GM06990 (cell line): ENCODE results near the gene PSG6.
A peak's percentile ranks its signal among the peaks of the same experiment; 100 is the strongest.
"Not testable (repeated sequence)": the region's sequence is repeated elsewhere in the genome, so short reads cannot be mapped to it uniquely, and the experiment has no call there.

Source experiments
- DNase-seq: peaks from one replicate; pipeline ENCODE4 v3.0.0-alpha.2; 2011; ENCODE audit not compliant: insufficient read length; ENCODE audit errors: extremely low read depth
- H3K27me3 ChIP-seq: replicated peaks from 2 replicates; pipeline ENCODE4 v1.6.0; 2011; ENCODE audit warnings: low read length; ENCODE audit not compliant: control insufficient read depth, insufficient read depth
- H3K36me3 ChIP-seq: 2 replicates; pipeline ENCODE4 v1.5.1; 2011; ENCODE audit warnings: low read length; ENCODE audit not compliant: control insufficient read depth, insufficient read depth
- H3K4me3 ChIP-seq: replicated peaks from 2 replicates; pipeline ENCODE4 v1.5.1; 2011; ENCODE audit warnings: low read depth, mild to moderate bottlenecking, control low read depth, low read length
- TF ChIP-seq, protein P1 (sequence below): IDR thresholded peaks from 2 replicates; pipeline ENCODE4 v1.5.1; 2011; ENCODE audit warnings: low read length, control low read depth, mild to moderate bottlenecking, inconsistent platforms; ENCODE audit not compliant: insufficient read depth, poor library complexity, severe bottlenecking

Gene PSG6

DNA sequence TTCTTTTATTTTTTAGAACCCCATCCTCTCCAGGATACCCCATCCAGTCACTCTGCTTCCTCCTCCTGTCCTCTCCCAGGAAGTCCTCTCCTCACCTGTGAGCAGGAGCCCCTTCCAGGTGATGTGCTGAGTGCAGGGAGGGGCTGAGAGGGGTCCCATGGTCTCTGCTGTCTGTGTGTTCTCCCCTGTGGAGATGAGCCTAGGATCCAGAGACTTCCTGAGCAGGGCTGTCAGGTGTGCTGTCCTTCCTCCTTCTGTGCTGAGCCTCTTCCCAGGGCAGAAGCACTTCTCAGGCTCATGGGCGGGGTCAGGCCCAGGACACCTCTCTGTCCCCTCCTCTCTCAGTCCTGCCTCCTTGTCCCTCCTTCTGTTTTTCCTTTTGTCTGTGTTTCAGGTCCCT, at the start of gene PSG6:
Gene PSG6 (minus strand): TSS at position 261 of the 400 bp plus-strand sequence. CDS start 102 bp downstream, at position 159.
- H3K4me3 ChIP-seq, DNase-seq, H3K27me3 ChIP-seq, H3K36me3 ChIP-seq: not testable (repeated sequence)

DNA sequence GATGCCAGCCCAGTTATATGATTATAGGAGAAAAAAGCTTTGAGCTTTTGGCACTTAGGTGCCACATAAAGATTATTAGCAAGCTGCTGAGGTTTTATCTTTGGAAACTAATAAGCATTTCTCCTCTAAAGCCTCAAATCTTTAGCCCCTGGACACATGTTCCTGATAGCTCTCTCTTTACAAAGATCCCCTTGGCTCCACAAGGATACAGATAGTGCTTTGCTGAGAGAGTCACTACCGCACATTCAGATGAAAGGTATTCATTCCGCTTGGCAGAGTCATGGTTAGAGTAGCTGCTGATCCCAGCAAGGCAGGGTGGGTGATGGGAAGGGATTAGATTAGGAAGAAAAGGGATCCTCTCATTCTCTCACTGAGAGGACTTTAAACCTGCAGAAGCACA, 47.5 kb upstream of the PSG6 start:
- H3K4me3 ChIP-seq, result no peak overlapping the region
- no peak for DNase-seq
- H3K27me3 ChIP-seq, result no peaks in the 10 kb centered on the region
- H3K36me3 ChIP-seq, result no peaks in the 10 kb centered on the region
- TF ChIP-seq, protein P1, sequence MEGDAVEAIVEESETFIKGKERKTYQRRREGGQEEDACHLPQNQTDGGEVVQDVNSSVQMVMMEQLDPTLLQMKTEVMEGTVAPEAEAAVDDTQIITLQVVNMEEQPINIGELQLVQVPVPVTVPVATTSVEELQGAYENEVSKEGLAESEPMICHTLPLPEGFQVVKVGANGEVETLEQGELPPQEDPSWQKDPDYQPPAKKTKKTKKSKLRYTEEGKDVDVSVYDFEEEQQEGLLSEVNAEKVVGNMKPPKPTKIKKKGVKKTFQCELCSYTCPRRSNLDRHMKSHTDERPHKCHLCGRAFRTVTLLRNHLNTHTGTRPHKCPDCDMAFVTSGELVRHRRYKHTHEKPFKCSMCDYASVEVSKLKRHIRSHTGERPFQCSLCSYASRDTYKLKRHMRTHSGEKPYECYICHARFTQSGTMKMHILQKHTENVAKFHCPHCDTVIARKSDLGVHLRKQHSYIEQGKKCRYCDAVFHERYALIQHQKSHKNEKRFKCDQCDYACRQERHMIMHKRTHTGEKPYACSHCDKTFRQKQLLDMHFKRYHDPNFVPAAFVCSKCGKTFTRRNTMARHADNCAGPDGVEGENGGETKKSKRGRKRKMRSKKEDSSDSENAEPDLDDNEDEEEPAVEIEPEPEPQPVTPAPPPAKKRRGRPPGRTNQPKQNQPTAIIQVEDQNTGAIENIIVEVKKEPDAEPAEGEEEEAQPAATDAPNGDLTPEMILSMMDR, result no peak

DNA sequence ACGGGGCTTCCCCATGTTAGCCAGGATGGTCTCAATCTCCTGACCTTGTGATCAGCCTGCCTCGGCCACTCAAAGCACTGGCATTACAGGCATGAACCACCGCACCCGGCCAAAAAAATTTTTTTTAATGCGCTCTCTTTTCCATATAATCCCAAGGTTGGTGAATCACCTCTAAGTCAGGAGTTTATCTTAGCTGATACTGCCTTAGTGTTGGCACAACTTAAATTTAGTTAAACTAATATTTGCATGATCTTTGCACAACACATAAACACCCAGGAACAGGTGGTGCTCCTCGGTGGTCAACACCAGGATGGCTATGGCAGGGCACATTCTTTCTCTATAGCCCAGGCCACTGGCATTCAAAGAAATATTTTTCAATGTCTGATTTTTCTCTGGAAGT, 43.4 kb upstream of the PSG6 start:
- H3K36me3 ChIP-seq, result no peaks in the 10 kb centered on the region
- H3K4me3 ChIP-seq, result no peak overlapping the region
- TF ChIP-seq, protein P1, result no peak
- H3K27me3 ChIP-seq, result no peaks in the 10 kb centered on the region
- DNase-seq, result no peak

DNA sequence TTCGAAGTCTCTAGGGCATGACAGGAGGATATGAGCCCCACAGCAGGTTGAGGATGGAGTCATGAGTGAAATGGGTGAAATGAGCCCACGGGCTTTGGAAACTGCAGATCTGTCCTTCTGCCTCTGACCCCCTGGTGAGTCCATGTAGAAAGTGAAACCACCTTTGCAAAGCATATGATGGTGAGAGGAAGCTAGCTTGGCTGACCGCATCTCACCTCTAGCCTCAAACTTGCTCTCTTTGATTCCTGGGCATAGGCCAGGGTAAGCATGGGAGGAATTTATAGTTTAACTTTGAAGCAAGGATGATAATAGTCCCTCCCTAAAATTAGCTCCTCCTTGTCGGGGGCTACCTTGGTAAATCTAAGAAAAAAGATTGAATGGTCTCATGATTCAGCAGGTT, 34.4 kb upstream of the PSG6 start:
- H3K27me3 ChIP-seq, H3K4me3 ChIP-seq, H3K36me3 ChIP-seq, DNase-seq: not testable (repeated sequence)

DNA sequence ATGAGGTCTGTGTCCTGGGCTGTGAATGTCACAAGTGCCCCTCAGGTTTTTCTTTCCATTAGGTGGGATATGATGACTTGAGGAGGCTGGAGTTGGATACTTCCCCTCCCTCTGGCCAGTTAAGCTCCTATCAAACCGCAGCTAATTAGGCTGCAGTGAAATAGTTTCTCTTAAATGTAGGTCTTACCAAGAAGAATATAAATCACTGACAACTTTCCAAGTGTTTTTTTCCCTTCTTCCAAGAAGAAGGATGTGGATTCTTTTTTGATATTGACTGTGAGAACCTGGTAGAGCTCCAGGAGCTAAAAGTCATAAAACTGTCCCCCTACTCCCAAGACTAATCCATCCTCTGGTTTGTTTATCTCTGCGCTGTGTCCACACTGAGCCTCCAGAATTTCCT, 33.8 kb upstream of the PSG6 start:
- not testable (repeated sequence) for H3K27me3 ChIP-seq, DNase-seq, H3K4me3 ChIP-seq, H3K36me3 ChIP-seq

DNA sequence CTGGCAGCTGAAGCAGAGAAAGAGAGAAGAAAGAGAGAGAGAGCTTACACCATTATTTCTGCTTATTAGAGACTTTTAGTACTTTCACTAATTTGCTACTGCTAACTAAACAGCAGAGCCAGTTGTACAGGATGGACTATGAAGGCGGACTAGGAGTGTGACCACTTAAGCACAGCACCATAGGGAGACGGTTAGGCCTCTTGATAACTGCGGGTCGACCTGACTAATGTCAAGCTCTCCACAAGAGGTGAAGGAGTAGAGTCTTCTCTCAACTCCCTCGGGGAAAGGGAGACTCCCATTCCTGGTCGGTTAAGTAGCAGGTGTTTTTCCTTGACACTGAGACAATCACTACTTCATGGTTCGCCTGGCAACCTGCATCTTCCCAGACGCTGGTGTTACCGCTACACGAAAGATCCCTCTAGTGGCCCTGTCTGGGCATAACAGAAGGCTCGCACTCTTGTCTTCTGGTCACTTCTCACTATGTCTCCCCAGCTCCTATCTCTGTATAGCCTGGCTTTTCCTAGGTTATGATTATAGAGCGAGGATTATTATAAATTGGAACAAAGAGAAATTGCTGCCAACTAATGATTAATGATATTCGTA, 24.6 kb upstream of the PSG6 start:
- H3K27me3 ChIP-seq, result no peaks in the 10 kb centered on the region
- DNase-seq, result no peak
- H3K36me3 ChIP-seq, result no peaks in the 10 kb centered on the region
- TF ChIP-seq, protein P1, result peak; percentile 62
- H3K4me3 ChIP-seq, result no peak overlapping the region

DNA sequence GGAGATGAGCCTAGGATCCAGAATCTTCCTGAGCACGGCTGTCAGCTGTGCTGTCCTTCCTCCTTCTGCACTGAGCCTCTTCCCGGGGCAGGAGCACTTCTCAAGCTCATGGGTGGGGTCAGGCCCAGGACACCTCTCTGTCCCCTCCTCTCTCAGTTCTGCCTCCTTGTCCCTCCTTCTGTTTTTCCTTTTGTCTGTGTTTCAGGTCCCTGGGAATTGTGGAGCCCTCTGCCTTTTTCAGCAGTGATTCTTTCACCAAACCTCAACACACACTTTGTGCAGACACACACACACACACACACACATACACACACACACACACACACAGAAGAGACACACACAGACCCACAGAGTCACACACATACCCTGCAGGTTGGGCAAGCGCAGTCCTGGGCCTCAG, 19.4 kb upstream of the PSG6 start, which contains the start of gene PSG7:
Gene PSG7 (minus strand): TSS at position 101 of the 400 bp plus-strand sequence. CDS start 131 bp downstream, outside the sequence.
- H3K4me3 ChIP-seq, H3K27me3 ChIP-seq, H3K36me3 ChIP-seq, DNase-seq: not testable (repeated sequence)

DNA sequence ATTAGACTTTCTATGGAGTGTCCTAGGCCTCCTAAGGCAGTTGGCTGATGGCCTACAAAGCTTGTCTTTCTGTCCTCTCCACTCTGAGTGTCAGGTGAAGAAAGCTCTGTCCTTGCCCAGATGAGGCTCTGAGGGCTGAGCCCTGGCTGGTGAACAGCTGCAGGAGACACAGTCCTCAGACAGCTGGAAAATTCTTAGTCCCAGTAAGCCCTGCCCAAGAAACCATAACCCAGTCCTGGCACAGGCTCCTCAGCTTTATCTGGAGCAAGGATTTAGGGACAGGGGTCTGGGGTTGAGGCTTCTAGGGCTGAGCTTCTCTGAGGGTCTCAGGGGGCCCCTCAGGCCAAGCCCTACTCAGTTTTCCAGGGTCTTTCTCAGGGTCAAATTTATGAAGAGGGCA, 17.0 kb upstream of the PSG6 start:
- H3K36me3 ChIP-seq, H3K27me3 ChIP-seq, H3K4me3 ChIP-seq, DNase-seq: not testable (repeated sequence)

DNA sequence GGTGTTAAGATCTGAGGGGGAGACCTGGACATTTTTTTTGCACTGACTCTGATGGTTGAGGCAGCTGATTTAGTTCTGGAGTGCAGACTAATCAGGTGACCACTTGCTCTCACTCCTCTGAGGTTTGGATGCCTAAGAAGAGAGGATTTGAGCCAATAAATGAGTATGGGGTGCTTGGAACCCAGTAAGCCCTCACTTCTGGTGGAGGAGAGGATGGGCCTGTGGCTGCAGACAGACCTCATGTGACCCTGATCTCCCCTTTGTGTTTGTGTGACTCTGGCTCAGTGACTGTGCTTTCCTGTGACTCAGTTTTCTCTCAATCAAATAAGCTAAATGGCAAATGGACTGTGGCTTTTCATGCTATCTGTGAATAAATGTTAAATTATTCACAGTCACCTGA, 16.5 kb upstream of the PSG6 start:
- not testable (repeated sequence) for DNase-seq, H3K36me3 ChIP-seq, H3K4me3 ChIP-seq, H3K27me3 ChIP-seq

DNA sequence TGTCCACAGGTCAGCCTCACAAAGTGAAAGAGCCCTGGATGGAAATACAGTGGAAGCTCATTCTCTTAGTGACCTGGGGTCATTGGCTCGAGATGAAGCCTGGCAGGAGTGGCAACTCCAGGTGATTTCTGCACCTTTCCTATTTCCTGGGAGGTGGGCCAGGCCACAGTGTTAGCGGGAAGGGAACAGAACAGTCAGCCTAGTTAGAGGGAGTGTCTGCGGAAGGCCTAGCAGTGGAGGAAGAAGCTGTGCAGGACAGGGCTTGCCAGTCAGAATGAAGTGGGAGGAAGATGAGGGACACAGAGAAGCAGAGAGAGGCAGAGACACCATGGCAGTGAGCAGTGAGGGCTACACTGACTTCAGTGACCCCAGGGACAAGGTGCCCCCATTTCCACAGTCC, 15.7 kb upstream of the PSG6 start:
- H3K27me3 ChIP-seq, H3K36me3 ChIP-seq, H3K4me3 ChIP-seq, DNase-seq: not testable (repeated sequence)

DNA sequence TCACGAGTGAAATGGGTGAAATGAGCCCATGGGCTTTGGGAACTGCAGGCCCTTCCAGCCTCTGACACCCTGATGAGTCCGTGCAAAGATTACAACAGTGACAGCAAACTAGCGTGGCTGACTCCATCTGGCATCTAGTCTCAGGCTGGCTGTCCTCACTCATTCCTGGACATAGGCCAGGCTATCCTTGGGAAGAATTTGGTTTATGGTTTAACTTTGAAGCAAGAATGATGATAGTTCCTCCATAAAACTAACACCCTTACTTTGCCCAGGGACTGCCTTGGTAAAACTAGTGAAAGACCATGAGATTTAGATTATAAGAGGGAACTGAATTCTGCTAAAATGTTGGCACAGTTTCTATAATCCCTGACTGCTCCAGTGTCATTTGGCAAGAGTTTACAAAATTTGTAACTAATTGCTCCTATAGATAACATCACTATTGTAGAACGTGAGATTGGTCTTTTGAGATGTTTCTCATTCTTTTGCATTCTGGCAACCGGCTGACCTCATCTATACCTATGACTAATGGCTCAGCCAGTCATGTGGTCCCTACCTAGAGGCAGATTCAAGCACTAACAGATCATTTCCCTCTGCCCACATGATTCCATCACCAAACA, 14.9 kb upstream of the PSG6 start:
- H3K4me3 ChIP-seq, DNase-seq, H3K36me3 ChIP-seq, H3K27me3 ChIP-seq: not testable (repeated sequence)
